ENCODE results near the gene PLA2G2E. TPM values are rescaled to one million over a fixed set of nuclear protein-coding genes. Genes with fewer than 3 reads are reported as not detected.

Gene PLA2G2E
- total RNA-seq (not detected), polyA plus RNA-seq (not detected)

GRCh38 chr1:19923137-19923952 lies at the start of gene PLA2G2E:
TSS of gene PLA2G2E (minus strand) at chr1:19923617. CDS start at chr1:19923559, 58 bp downstream.
- Histone ChIP-seq H3K27ac (ENCODE audit: low read depth in 1 of 2, low read length in 2 of 2) (no peak within 1 kb of the TSS), H3K27me3 (ENCODE audit: control insufficient read depth in 4 of 4, insufficient read depth in 4 of 4, low read length in 3 of 4) (no peaks in the 10 kb centered on the region), H3K9ac (ENCODE audit: low read depth in 1 of 2, low read length in 2 of 2) (no peak within 1 kb of the TSS), H3K36me3 (ENCODE audit: control insufficient read depth in 4 of 4, insufficient read depth in 3 of 4, low read depth in 1 of 4, low read length in 3 of 4) (no peaks in the 10 kb centered on the region), H3K4me1 (ENCODE audit: control insufficient read depth in 4 of 4, insufficient read depth in 4 of 4, low read length in 3 of 4) (no peaks in the 10 kb centered on the region), H3K9me3 (ENCODE audit: control insufficient read depth in 4 of 4, low read length in 3 of 4) (no peaks in the 10 kb centered on the region), H3K4me3 (ENCODE audit: low read depth in 1 of 3, low read length in 3 of 3) (no peak within 1 kb of the TSS)
- TF ChIP-seq TAF1 (conservative IDR thresholded peaks at IDR 0.05) = no peak
- TF ChIP-seq HNF4G (IDR thresholded peaks at IDR 0.05) = no peak
- TF ChIP-seq, protein P1, sequence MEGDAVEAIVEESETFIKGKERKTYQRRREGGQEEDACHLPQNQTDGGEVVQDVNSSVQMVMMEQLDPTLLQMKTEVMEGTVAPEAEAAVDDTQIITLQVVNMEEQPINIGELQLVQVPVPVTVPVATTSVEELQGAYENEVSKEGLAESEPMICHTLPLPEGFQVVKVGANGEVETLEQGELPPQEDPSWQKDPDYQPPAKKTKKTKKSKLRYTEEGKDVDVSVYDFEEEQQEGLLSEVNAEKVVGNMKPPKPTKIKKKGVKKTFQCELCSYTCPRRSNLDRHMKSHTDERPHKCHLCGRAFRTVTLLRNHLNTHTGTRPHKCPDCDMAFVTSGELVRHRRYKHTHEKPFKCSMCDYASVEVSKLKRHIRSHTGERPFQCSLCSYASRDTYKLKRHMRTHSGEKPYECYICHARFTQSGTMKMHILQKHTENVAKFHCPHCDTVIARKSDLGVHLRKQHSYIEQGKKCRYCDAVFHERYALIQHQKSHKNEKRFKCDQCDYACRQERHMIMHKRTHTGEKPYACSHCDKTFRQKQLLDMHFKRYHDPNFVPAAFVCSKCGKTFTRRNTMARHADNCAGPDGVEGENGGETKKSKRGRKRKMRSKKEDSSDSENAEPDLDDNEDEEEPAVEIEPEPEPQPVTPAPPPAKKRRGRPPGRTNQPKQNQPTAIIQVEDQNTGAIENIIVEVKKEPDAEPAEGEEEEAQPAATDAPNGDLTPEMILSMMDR (IDR thresholded peaks at IDR 0.05; ENCODE audit: low read depth, low read length, missing input control) = no peak
- no peak for TF ChIP-seq RAD21 (IDR thresholded peaks at IDR 0.05)
- no peak for TF ChIP-seq FOXA1 (IDR thresholded peaks at IDR 0.05)
- no peak for TF ChIP-seq JUND (IDR thresholded peaks at IDR 0.05)
- no peak for TF ChIP-seq RXRA (IDR thresholded peaks at IDR 0.05)
- TF ChIP-seq ZBTB33 (IDR thresholded peaks at IDR 0.05) = no peak
- no peak for TF ChIP-seq SP1 (IDR thresholded peaks at IDR 0.05)
- TF ChIP-seq EGR1 (IDR thresholded peaks at IDR 0.05; ENCODE audit: low read depth in 2 of 2) = no peak
- no peak for TF ChIP-seq ATF3 (IDR thresholded peaks at IDR 0.05)
- TF ChIP-seq FOXA2 (IDR thresholded peaks at IDR 0.05) = no peak
- TF ChIP-seq HNF4A (conservative IDR thresholded peaks at IDR 0.05) = no peak
- TF ChIP-seq NR2F2 (IDR thresholded peaks at IDR 0.05) = no peak
- TF ChIP-seq, protein P2, sequence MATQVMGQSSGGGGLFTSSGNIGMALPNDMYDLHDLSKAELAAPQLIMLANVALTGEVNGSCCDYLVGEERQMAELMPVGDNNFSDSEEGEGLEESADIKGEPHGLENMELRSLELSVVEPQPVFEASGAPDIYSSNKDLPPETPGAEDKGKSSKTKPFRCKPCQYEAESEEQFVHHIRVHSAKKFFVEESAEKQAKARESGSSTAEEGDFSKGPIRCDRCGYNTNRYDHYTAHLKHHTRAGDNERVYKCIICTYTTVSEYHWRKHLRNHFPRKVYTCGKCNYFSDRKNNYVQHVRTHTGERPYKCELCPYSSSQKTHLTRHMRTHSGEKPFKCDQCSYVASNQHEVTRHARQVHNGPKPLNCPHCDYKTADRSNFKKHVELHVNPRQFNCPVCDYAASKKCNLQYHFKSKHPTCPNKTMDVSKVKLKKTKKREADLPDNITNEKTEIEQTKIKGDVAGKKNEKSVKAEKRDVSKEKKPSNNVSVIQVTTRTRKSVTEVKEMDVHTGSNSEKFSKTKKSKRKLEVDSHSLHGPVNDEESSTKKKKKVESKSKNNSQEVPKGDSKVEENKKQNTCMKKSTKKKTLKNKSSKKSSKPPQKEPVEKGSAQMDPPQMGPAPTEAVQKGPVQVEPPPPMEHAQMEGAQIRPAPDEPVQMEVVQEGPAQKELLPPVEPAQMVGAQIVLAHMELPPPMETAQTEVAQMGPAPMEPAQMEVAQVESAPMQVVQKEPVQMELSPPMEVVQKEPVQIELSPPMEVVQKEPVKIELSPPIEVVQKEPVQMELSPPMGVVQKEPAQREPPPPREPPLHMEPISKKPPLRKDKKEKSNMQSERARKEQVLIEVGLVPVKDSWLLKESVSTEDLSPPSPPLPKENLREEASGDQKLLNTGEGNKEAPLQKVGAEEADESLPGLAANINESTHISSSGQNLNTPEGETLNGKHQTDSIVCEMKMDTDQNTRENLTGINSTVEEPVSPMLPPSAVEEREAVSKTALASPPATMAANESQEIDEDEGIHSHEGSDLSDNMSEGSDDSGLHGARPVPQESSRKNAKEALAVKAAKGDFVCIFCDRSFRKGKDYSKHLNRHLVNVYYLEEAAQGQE (IDR thresholded peaks at IDR 0.05) = no peak
- no peak for TF ChIP-seq GABPA (IDR thresholded peaks at IDR 0.05 in 1 of 2, conservative IDR thresholded peaks at IDR 0.05 in 1 of 2)
- TF ChIP-seq YY1 (IDR thresholded peaks at IDR 0.05) = no peak
- no peak for DNase-seq (ENCODE audit: low spot score)
- WGBS = 66% methylated on average over 14 of the region's 14 CpGs
